GM23338 (cell line): Measurements from ENCODE around the gene ITGAV. TPM values are rescaled to one million over a fixed set of nuclear protein-coding genes. Genes with fewer than 3 reads are reported as not detected.

Experiments used
- ATAC-seq: fragments of 200-7000 bp; cut with Tn5 transposase; 3 replicates; pipeline ENCODE4 v1.9.1; 2020
- DNase-seq: peaks from one replicate; pipeline ENCODE4 v3.0.0-alpha.2; 2015; ENCODE audit warnings: low spot score
- H2AFZ ChIP-seq: fragments of 200-600 bp; sonication (generic); 2 replicates; pipeline ENCODE4 v1.8.0; 2016; ENCODE audit warnings: antibody characterized with exemption, mild to moderate bottlenecking, moderate library complexity
- H3F3A ChIP-seq: fragments of 200-600 bp; sonication (generic); replicated peaks from 2 replicates; pipeline ENCODE4 v1.8.0; 2017; ENCODE audit warnings: antibody characterized with exemption, mixed run types, low read depth
- H3K27ac ChIP-seq: fragments of 200-600 bp; sonication (generic); 2 replicates; pipeline ENCODE4 v1.6.1; 2016; ENCODE audit warnings: low read depth
- H3K27me3 ChIP-seq: fragments of 200-600 bp; sonication (generic); 2 replicates; pipeline ENCODE4 v1.8.0; 2016; ENCODE audit warnings: mild to moderate bottlenecking, mixed run types, moderate library complexity; ENCODE audit not compliant: insufficient read depth
- H3K36me3 ChIP-seq: fragments of 200-600 bp; sonication (generic); 2 replicates; pipeline ENCODE4 v1.8.0; 2016; ENCODE audit warnings: mild to moderate bottlenecking; ENCODE audit not compliant: insufficient read depth
- H3K4me1 ChIP-seq: fragments of 200-600 bp; sonication (generic); 2 replicates; pipeline ENCODE4 v1.8.0; 2016; ENCODE audit warnings: mild to moderate bottlenecking, moderate library complexity; ENCODE audit not compliant: insufficient read depth
- H3K4me2 ChIP-seq: fragments of 200-600 bp; sonication (generic); 2 replicates; pipeline ENCODE4 v1.7.1; 2017; ENCODE audit warnings: mixed run types
- H3K4me3 ChIP-seq: fragments of 200-600 bp; sonication (generic); 2 replicates; pipeline ENCODE4 v1.6.1; 2016; ENCODE audit warnings: mixed run types
- H3K79me2 ChIP-seq: fragments of 200-600 bp; sonication (generic); replicated peaks from 2 replicates; pipeline ENCODE4 v1.8.0; 2017; ENCODE audit warnings: mild to moderate bottlenecking; ENCODE audit not compliant: insufficient read depth
- H3K9me2 ChIP-seq: fragments of 200-600 bp; sonication (generic); 2 replicates; pipeline ENCODE4 v1.8.0; 2017; ENCODE audit not compliant: insufficient read depth
- H4K20me1 ChIP-seq: fragments of 200-600 bp; sonication (generic); replicated peaks from 2 replicates; pipeline ENCODE4 v1.8.0; 2017; ENCODE audit warnings: mild to moderate bottlenecking; ENCODE audit not compliant: insufficient read depth
- H3K27ac Mint-ChIP-seq: 2 replicates; pipeline ENCODE4 v1.8.0; 2020; ENCODE audit warnings: inconsistent platforms, mild to moderate bottlenecking, moderate library complexity, mixed read lengths
- H3K27me3 Mint-ChIP-seq: 3 replicates; pipeline ENCODE4 v1.8.0; 2022; ENCODE audit warnings: low read depth, mild to moderate bottlenecking, moderate library complexity, mixed read lengths, inconsistent platforms; ENCODE audit not compliant: insufficient read depth, poor library complexity
- H3K36me3 Mint-ChIP-seq: 3 replicates; pipeline ENCODE4 v1.8.0; 2021; ENCODE audit warnings: low read depth, mild to moderate bottlenecking, inconsistent platforms, moderate library complexity, mixed read lengths
- H3K4me1 Mint-ChIP-seq: 3 replicates; pipeline ENCODE4 v1.8.0; 2020; ENCODE audit warnings: mild to moderate bottlenecking, inconsistent platforms, mixed read lengths
- H3K4me3 Mint-ChIP-seq: 3 replicates; pipeline ENCODE4 v1.8.0; 2021; ENCODE audit warnings: moderate library complexity, mild to moderate bottlenecking, inconsistent platforms, mixed read lengths
- H3K9me3 Mint-ChIP-seq: 3 replicates; pipeline ENCODE4 v1.8.0; 2020; ENCODE audit warnings: moderate library complexity, mild to moderate bottlenecking, inconsistent platforms, mixed read lengths
- CREB1 ChIP-seq: fragments of 250-450 bp; sonication (Bioruptor Pico); IDR thresholded peaks from 2 replicates; pipeline ENCODE4 v1.5.0; 2020; ENCODE audit warnings: low read depth, mild to moderate bottlenecking, moderate library complexity
- EZH2 ChIP-seq: fragments of 200-600 bp; sonication (generic); IDR thresholded peaks from one replicate; pipeline ENCODE4 v1.8.0; 2017; ENCODE audit warnings: antibody characterized with exemption, mild to moderate bottlenecking, low read depth; ENCODE audit not compliant: unreplicated experiment
- EZH2phosphoT487 ChIP-seq: fragments of 200-600 bp; sonication (generic); IDR thresholded peaks from one replicate; pipeline ENCODE4 v1.8.1; 2018; ENCODE audit warnings: antibody characterized with exemption; ENCODE audit not compliant: unreplicated experiment
- JUNB ChIP-seq: IDR thresholded peaks from one replicate; pipeline ENCODE4 v1.6.1; 2016; ENCODE audit warnings: antibody characterized with exemption; ENCODE audit not compliant: unreplicated experiment
- NANOG ChIP-seq: IDR thresholded peaks from 2 replicates; pipeline ENCODE4 v1.6.1; 2016; ENCODE audit warnings: antibody characterized with exemption, borderline replicate concordance
- POLR2AphosphoS5 ChIP-seq: IDR thresholded peaks from 2 replicates; pipeline ENCODE4 v1.6.1; 2016; ENCODE audit warnings: antibody characterized with exemption, low read depth
- REST ChIP-seq: IDR thresholded peaks from one replicate; pipeline ENCODE4 v1.6.1; 2018; ENCODE audit warnings: antibody characterized with exemption; ENCODE audit not compliant: unreplicated experiment
- STAT1 ChIP-seq: IDR thresholded peaks from one replicate; pipeline ENCODE4 v1.6.1; 2016; ENCODE audit warnings: antibody characterized with exemption; ENCODE audit not compliant: unreplicated experiment
- ZNF114 ChIP-seq: fragments of 250-450 bp; sonication (Bioruptor Pico); IDR thresholded peaks from 2 replicates; pipeline ENCODE4 v1.5.0; 2020; ENCODE audit warnings: mild to moderate bottlenecking, moderate library complexity
- ZNF331 ChIP-seq: fragments of 250-450 bp; sonication (Bioruptor Pico); IDR thresholded peaks from 2 replicates; pipeline ENCODE4 v1.5.0; 2020; ENCODE audit warnings: low read depth, mild to moderate bottlenecking, moderate library complexity
- ZNF462 ChIP-seq: fragments of 250-450 bp; sonication (Bioruptor Pico); IDR thresholded peaks from 2 replicates; pipeline ENCODE4 v1.5.0; 2020; ENCODE audit warnings: mild to moderate bottlenecking, moderate library complexity
- polyA plus RNA-seq: library from polyadenylated mRNA; unstranded; fragments of >200 nt; fragmentation: Nextera tagmentation; extraction: Ambion mirVana; gene quantifications from 2 replicates; pipeline ENCODE4 v1.2.1, GENCODE V29; 2016
- total RNA-seq: library from RNA; depleted of rRNA; stranded (reverse); fragments of >200 nt; shearing (Covaris generic); gene quantifications from 2 replicates; pipeline ENCODE4 v1.2.3, GENCODE V29; 2014
- TF ChIP-seq, protein P1 (sequence below): IDR thresholded peaks from 2 replicates; pipeline ENCODE4 v1.6.1; 2016; ENCODE audit warnings: antibody characterized with exemption
- TF ChIP-seq, protein P2 (sequence below), 2 experiments: fragments of 200-600 bp in 1 of 2; sonication (generic) in 1 of 2; conservative IDR thresholded peaks; 2 replicates each; pipeline versions ENCODE4 v1.5.1 to v1.6.1; 2016 to 2017; ENCODE audit warnings: antibody characterized with exemption in 2 of 2, low read depth in 2 of 2, mild to moderate bottlenecking in 2 of 2, moderate library complexity in 1 of 2

ITGAV gene
- total and polyA plus RNA-seq, 2 experiments from 2014 or later = 9.1 to 56.5 TPM

- H3K27ac Mint-ChIP-seq = peak overlapping the region; percentile 32
Observed at GRCh38 chr2:186569897-186570296, 20.0 kb upstream of the ITGAV start.

More at GRCh38 chr2:186569897-186570296, 20.0 kb upstream of the ITGAV start:
- no peak overlapping the region for H3K4me2 ChIP-seq
- H2AFZ ChIP-seq = peak overlapping the region; percentile 65; the same call in 1 of the 2 replicates
- no peaks in the 10 kb centered on the region for H3K36me3 ChIP-seq
- H3K4me1 Mint-ChIP-seq = peaks cover 14% of the 10 kb centered on the region
- no peaks in the 10 kb centered on the region for H3K9me2 ChIP-seq
- H3K27ac ChIP-seq = peak overlapping the region; percentile 26; the same call in 1 of the 2 replicates
- peaks cover 5% of the 10 kb centered on the region; the same call in 1 of the 3 replicates for H3K9me3 Mint-ChIP-seq
- H3F3A ChIP-seq = no peaks in the 10 kb centered on the region
- H3K36me3 Mint-ChIP-seq = 0 out of 3 replicates have a peak, but pooled peaks cover 5% of the 10 kb centered on the region
- DNase-seq = peak; percentile 22
- H3K79me2 ChIP-seq = no peaks in the 10 kb centered on the region
- no peaks in the 10 kb centered on the region for H3K27me3 ChIP-seq
- H4K20me1 ChIP-seq = no peaks in the 10 kb centered on the region
- H3K4me3 ChIP-seq = no peak overlapping the region
- peaks cover 16% of the 10 kb centered on the region for H3K4me1 ChIP-seq
- no peak overlapping the region for H3K4me3 Mint-ChIP-seq
- TF ChIP-seq REST = no peak
- TF ChIP-seq, protein P1, sequence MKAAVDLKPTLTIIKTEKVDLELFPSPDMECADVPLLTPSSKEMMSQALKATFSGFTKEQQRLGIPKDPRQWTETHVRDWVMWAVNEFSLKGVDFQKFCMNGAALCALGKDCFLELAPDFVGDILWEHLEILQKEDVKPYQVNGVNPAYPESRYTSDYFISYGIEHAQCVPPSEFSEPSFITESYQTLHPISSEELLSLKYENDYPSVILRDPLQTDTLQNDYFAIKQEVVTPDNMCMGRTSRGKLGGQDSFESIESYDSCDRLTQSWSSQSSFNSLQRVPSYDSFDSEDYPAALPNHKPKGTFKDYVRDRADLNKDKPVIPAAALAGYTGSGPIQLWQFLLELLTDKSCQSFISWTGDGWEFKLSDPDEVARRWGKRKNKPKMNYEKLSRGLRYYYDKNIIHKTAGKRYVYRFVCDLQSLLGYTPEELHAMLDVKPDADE = no peak
- TF ChIP-seq STAT1 = no peak
- no peak for TF ChIP-seq ZNF462 (CRISPR knock-in tag)
- TF ChIP-seq POLR2AphosphoS5 = no peak
- TF ChIP-seq, protein P2, sequence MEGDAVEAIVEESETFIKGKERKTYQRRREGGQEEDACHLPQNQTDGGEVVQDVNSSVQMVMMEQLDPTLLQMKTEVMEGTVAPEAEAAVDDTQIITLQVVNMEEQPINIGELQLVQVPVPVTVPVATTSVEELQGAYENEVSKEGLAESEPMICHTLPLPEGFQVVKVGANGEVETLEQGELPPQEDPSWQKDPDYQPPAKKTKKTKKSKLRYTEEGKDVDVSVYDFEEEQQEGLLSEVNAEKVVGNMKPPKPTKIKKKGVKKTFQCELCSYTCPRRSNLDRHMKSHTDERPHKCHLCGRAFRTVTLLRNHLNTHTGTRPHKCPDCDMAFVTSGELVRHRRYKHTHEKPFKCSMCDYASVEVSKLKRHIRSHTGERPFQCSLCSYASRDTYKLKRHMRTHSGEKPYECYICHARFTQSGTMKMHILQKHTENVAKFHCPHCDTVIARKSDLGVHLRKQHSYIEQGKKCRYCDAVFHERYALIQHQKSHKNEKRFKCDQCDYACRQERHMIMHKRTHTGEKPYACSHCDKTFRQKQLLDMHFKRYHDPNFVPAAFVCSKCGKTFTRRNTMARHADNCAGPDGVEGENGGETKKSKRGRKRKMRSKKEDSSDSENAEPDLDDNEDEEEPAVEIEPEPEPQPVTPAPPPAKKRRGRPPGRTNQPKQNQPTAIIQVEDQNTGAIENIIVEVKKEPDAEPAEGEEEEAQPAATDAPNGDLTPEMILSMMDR (conservative IDR thresholded peaks at IDR 0.05; ENCODE audit: low read depth in 2 of 2) = no peak
- no peak for TF ChIP-seq JUNB
- no peak for TF ChIP-seq ZNF114 (CRISPR knock-in tag)
- no peak for TF ChIP-seq NANOG
- TF ChIP-seq ZNF331 = no peak
- TF ChIP-seq EZH2phosphoT487 = no peak
- TF ChIP-seq EZH2 = no peak
- no peak for TF ChIP-seq CREB1 (CRISPR knock-in tag)
- peaks cover 2% of the 10 kb centered on the region for H3K27me3 Mint-ChIP-seq
- no peak; the same call in 2 of the 3 replicates for ATAC-seq
